GM19023 (cell line): ENCODE results near the gene ASTN2.

ENCODE experiments used
- ATAC-seq: cut with Tn5 transposase; IDR thresholded peaks from one replicate; pipeline ENCODE4 v1.9.1; 2021; ENCODE audit warnings: mild to moderate bottlenecking, moderate library complexity; ENCODE audit not compliant: unreplicated experiment

ASTN2 gene

DNA sequence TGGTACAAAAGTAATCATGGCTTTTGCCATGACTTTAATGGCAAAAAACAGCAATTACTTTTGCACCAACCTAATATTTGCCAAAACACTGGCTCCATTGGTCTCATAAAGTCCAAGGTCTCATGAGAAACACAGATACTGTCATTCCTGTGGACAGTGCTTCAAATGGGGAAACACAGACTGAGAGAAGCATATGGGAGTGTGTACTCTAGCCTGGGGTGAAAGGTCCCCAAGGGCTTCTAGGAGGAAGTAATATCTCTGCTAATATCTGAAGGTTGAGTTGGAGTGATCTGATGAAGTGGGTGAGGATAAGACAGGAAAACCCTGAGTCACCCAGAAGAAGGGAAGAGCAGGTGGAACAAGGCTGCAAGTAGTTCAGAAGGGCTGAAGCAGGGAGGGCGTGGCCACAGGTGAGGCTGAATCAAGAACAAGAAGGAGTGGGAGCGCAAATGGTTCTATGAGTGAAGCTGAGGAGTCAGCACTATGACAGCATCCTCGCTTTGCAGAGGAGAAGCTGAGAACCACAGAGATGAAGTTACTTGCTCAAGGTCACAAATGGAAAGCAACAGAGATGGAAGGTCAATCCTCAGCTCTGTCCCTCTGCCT, 164.1 kb downstream of the ASTN2 start:
- ATAC-seq: no peak

DNA sequence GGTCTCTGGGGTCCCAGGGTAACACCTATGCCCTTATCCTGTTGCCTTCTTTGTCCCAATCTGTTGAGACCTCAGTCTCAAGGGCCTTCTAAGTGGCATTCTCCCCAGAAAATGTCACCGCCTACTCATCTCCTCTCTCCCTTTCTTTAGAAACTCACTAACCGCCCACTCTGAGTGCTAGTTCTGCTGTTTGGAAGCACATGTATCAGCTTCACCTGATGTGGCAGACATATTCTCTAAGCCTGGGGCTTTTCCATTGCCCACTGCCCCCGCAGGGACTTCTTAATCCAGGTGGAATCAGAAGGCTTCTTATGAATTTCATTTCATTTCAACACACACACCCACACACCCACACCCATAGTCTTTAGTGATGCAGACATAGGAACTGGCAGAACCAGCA, 165.1 kb downstream of the ASTN2 start:
- no peak for ATAC-seq

DNA sequence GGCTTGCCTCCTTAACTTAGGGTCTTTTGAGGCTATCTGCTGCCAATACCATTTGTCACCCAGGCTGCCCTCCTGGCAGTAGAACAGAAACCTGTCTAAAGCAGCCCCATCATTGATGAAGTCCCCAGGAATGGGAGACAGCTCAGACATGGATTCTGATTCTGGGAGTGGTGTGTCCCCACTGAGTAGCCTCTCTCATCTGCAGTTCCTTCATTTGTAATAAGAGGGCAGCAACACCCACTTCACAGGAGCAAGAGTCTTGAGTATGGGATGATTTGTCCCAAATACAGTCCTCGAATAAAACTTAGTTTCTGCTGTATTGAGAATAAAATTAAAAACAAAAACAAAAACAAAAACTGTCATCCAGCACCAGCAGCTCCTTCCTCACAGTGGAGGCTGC, 167.6 kb downstream of the ASTN2 start:
- no peak for ATAC-seq

DNA sequence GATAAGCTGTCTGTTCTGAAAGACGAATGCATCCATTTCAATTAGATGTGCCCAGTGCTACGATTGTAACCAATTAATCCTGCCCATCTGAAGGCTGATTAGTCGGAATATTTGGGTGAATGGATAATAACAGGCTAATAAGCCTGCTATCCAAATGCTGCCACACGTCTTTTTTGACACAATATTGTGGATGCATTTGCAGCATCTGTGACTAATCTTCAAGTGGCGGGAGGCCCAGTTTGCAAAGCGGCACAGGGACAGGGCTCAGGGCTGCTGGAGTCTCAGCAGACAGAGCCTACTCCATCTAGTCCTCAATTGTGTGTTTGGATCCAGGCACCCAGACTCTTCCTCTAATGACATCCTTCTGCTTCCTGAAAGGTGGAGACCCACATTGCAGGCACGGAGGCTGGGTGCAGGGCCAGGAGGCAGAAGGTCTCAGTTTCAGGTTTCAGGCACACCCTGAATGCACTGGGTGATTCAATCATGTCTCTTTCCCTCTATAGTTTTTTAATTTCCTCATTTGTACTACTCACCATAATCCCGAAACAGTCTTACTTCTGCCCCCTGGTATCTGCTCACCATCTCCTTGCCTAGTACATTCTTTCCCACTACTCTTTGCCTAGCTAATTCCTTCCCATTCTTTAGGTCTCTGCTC, 169.6 kb downstream of the ASTN2 start:
- no peak for ATAC-seq

DNA sequence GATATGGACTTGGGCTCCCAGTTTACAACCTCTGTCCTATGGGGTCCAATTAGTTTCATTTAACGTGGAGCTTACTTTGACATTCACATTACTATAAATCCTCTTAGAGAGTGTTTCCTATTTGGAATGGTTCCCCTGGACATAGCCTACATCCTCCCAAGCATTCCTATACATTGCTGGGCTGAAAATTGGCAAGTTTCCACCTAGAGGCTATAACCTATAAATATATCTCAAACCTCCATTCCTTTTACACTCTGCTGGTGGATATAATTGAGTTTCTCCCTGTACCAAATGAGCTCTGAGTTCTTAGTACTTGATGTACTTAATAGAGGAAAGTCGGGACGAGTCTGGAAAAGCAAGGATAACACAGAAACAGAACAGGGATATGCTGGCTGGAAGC, 172.8 kb downstream of the ASTN2 start:
- no peak for ATAC-seq

DNA sequence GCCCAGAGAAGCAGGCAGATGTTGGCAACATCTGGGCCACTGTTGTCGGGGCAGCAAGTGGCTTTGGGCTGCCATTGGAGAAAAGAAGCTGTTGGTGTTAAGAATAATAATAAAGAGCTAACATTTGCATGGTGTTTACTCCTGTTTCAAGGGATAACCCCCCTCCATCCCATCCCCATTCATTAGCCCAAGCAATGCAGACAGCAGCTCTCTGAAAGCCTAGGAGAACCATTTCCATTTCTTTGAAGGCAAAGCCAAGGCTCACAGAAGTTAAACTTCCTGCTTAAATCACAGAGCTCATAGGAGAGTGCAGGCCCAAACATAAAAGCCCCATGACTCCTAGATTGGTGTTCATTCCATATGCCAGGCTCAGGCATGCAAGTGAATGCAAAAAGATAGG, 175.4 kb downstream of the ASTN2 start:
- no peak for ATAC-seq

DNA sequence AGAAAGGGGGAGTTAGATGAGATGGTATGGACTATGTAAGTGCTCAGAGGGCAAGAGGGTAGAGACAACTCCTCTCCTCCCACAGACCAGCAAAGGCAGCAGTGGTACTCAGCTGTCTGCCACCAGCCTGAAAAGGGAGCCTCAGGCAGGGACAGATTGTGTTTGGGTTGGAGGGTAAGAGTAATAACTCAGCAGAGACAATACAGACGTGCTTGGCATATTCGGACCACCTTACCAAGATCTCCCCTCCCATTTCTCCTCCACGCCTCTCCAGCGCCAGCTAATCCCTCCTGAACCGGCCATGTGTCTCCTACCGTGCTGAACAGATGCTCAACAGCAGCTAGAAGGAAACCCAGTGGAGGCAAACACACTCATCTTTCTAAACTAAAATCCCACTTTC, 180.8 kb downstream of the ASTN2 start:
- ATAC-seq: no peak

DNA sequence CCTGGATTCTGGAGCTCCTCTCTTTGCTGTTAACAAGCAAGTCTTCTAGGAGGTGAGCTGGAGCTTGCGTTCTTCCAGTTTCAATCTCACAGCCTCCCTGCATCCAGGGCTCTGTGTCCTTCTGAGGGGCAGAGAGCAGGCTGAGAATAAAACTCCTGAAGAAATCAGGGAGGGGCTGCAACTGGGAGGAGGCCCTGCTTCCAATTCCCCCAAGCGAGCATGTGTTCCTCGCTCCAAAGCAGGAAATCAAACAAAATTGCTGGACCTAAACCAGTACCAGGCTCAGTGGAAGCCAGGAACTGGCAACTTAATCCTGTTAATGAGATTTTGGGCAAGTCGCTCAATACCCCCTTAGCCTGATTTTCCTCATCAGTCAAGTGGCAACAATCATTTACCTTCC, 181.8 kb downstream of the ASTN2 start:
- ATAC-seq: no peak

DNA sequence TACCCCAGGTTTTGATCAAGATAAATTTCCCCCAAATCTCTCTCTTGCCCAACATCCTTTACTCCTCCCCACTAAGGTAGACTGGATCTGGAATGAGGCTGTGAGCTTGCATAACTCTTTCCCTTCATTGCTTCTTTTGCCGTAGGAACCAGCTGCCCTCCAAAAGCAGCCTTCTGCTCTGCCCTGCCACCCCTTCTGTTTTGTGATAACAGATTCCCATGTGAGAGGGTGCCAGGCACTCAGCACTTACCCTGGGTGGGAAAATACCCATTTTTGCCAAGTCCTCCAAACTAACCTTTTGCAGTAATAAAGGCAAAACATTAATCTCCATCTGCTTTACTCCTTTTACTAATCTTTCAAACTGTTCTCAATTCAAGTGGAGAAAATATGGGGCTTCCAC, 182.6 kb downstream of the ASTN2 start:
- no peak for ATAC-seq

DNA sequence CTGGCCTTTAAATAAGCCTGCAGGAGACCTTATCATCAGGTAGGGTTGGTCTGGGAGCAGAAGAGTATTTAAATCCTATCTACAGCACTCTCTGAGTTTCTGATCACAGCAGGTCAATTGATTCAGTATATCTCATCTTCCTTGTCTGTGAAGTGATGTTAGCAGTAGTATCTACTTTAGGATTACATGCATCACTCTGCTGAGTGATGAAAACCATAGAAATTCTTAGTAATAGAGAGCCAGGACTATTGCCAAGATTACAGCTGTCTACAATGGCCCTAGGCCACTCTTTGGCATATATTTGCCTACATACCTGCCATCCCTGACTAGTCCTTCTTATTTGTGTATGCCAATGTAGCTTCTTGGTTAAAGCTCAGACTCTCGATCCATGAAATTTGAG, 183.8 kb downstream of the ASTN2 start:
- no peak for ATAC-seq

DNA sequence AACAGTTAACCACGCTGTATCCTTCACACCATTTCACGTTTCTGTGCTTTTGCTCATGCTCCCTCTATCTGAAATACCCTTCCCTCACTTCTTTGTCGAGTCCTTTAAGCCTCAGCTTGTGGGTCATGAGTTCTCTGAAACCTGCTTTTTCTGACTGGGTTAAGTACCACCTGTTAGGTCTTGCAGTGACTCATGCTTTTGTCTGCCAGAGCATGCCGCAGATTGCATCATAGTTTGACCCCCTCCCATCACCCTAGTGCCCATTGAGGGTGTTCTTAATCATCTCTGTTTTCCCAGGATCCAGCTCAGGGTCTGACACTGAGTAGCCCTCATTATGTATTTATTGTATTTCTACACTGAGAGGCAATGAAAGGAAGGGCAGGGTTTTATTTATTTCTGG, 190.2 kb downstream of the ASTN2 start:
- no peak for ATAC-seq

DNA sequence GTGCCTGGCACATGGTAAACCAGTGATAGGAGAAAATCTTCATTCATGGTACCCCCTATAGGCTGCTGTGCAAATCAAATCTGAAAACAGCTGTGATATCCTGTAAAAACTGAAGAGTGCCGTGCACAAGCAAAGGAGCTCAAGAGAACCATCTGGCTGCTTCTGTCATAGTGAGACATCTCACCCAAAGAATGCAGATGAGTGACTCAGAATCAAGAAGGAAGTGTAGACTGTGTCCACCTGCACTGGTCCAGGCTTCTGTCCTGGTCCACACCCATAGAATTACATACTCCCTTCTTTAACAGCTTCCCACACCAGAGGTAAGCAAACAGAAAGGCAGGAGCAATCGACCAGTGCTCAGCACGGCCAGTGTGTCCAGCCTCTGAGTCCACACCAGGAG, 195.9 kb downstream of the ASTN2 start:
- ATAC-seq: no peak

DNA sequence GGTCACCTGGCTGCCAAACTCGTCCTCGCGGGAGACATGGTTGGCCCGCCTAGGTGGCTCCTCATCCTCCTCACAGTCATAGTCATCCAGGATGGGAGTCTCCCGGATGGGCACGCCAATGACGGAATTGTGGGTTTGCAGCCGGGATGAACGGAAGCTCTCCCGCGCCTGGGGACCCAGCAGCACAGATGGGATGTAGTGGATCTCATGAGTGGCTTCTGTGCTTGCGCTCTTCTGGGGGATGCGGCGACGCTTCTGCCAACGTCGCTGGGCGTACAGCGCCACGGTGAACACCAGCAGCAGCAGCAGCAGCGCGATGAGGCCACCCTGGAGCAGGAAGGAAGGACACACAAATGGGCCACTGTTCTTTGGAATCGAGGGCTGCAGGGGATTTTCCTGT, 200.4 kb downstream of the ASTN2 start:
- no peak for ATAC-seq

DNA sequence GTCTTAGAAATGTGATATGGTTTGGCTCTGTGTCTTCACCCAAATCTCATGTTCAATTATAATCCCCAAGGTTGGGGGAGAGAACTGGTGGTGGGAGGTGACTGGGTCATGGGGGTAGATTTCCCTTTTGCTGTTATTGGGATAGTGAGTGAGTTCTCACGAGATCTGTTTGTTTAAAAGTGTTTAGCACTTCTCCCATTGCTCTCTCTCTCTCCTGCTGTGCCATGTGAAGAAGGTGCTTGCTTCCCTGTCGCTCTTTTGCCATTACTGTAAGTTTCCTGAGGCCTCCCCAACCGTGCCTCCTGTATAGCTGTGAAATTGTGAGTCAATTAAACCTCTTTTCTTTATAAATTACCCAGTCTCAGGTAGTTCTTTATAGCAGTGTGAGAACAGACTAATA, 203.6 kb downstream of the ASTN2 start:
- ATAC-seq: no peak

DNA sequence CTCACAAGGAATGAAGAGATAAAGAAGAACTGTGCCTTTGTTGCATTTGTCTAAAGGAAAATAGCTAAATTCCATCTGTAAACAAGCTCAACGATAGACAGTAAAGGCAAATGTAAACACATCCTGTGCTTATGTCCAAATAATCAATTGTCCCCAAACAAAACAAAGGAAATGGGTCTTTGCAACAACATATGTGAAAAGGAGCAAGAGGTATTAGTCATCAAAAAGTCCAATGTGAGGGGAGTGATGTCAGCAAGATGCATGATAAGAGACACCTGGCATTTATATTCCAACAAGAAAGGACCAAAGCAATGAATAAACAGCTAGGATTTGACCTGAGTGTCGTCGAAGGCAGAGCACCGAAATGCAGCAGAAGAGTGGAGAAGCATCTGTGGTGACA, 209.1 kb downstream of the ASTN2 start:
- ATAC-seq: no peak

DNA sequence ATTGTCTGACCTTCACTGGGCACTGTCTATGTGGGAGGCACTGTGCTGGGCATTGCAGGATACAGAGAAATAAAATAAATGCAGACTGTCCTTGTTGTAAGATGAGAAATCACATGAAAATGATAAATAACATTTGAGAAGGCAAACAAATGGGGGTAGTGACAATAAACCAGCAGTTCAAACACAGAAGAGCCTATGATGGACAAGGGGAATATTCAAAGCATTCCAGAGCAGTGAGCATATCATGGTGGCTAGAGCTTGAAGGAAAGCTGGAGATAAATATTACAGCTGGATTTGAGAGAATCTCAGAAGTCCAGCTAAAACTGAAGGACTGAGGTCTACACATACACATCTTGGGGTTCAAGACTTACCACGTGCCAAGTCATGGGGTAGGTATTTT, 209.9 kb downstream of the ASTN2 start:
- no peak for ATAC-seq

DNA sequence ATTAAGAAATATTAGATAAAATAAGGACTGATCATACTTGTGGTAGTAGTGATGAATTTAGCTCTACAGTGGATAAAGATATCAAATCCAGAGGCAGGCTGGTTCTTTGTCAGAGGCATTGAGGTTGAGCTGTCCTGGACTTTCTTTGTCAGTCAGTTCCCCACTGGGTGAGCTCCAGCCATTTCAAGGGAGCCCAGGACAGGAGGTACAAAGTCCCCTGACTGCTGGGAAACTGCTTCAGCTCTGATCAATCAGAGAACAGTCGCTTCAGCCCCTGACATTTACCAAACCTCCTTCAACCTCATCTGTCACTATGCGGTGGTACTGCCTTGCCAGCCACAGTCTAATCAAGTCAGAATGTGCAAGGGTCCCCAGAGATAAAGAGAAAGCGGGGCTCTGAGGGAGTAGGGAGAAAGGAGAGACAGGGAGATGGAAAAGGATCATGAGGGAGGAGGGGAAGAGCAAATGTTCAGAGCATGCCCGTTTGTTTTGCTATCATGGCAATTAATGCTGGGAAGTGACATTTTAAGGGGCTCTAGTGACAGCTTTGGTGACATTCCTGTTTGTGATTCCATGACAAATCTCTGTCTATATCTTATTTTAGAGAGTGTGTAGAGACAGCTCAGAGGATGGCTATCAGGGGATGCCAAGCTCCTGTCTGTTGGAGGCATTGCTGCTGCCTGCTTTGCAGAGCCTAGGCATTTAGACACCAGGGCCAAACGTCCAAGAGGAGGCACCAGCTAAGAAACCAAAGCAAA, 223.2 kb downstream of the ASTN2 start:
- ATAC-seq: no peak

DNA sequence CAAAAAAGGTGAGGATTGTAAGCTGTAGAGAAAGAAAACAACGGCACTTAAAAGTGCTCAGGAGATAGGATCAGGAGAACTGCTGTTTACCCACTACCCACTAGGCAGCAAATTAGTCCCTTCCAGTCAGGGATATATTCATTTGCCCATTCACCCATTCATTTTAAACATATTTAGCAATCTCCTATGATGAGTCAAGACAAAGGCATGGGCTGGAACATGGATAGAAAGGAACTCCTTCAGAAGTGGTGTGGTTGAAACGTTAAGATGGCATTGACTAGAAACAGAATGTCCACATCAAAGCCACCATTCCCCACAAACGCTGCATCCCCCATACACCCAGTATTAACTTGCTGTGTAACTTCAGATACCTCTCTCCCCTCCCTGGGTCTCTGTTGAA, 225.7 kb downstream of the ASTN2 start:
- no peak for ATAC-seq

DNA sequence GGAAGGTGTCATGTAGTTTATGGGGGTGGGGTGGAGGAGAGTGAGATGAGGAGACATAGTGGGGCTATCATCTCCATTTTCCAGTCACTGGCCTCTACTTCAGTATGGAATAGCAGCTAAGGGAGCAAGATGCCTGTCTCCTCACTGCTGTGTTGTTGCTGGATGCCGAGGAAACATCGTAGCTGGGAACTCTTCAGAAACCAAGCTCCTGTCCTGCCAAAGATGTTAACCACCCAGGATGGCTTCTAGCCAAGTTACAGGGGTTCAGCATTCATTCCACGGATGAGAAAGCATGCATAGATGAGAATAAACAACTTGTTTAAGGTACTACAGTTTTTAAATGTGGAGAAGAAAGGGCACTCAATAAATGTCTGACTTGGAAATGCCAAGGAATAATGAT, 226.5 kb downstream of the ASTN2 start:
- ATAC-seq: no peak

DNA sequence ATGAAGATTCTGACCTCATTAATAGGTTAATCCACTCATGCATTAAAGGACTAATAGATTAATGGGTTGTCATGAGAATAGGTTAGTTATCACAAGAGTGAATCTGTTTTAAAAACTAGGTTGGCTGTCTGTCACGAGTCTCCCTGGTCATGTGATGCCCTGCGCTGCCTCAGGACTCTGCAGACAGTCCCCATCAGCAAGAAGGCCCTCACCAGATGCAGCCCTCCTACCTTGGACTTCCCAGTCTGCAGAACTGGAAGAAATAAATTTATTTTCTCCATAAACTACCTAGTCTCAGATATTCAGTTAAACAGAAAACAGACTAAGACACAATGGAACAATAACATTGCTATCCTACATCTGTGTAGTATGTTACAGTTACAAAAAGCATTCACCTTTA, 227.4 kb downstream of the ASTN2 start:
- ATAC-seq: no peak

DNA sequence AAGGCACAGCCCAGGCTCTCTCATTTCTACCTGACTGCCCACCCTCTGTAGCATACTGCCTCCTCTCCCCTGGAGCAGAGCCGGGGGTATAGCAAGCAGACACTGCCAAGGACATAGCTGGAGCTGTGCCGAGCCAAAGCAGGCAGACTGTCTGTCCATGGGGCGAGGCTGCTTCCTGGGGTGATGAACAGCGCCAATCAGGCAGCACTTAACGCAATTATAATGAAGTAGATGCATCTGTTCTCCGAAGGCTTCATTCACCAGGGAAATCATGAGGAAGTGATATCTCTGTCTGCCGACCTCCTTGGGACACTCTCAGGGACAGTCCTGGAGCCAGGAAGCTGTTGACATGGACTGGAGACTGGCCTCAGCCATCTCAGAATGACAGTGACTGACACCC, 230.7 kb downstream of the ASTN2 start:
- no peak for ATAC-seq

DNA sequence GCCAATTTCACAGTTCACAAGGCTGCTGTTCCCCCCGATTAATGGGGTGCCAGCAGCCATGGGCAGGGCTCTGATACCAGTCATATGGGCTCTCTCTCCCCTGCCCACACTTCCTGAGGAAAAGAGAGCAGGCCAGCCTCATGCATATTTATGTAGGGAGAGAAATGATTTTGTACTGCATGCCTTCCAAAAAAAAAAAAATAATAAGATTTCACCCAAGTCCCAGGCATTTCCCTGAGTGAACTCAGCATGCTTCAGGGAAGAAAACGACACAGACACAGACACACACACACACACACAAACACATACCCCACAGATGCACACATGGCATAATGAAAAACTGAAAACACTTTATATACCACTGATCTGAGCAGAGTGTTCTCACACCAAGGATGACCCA, 232.8 kb downstream of the ASTN2 start:
- no peak for ATAC-seq
